GM12878 (cell line): Measurements from ENCODE around the gene VSX2. TPM values are rescaled to one million over a fixed set of nuclear protein-coding genes. Genes with fewer than 3 reads are reported as not detected.

Source experiments
- ATAC-seq: fragments of 200-7000 bp; cut with Tn5 transposase; 3 replicates; pipeline ENCODE4 v1.9.1; 2020; ENCODE audit warnings: mild to moderate bottlenecking, moderate library complexity
- BruUV-seq: library from RNA; stranded (reverse); fragments of 400-500 nt; replicated peaks from 2 replicates; lab custom pipeline; 2021; lab: Mats Ljungman, UMichigan
- CTCF ChIA-PET: fragments of 300-600 bp; sonication (Branson Sonifier 250); formaldehyde crosslinking; extraction: SDS; loops from one replicate; lab custom pipeline; 2021; ENCODE audit warnings: inconsistent platforms; lab: Yijun Ruan, JAX
- POLR2A ChIA-PET: fragments of 350-600 bp; formaldehyde crosslinking; extraction: SDS; loops from one replicate; lab custom pipeline; 2021; ENCODE audit warnings: inconsistent platforms; lab: Charles Lee
- RAD21 ChIA-PET: fragments of 300-600 bp; sonication (Branson Sonifier 250); formaldehyde crosslinking; loops from one replicate; lab custom pipeline; 2023; ENCODE audit warnings: antibody characterized with exemption; ENCODE audit not compliant: unreplicated experiment; lab: Charles Lee
- SMC1A ChIA-PET: fragments of 300-600 bp; sonication (Branson Sonifier 250); formaldehyde crosslinking; loops from one replicate; lab custom pipeline; 2023; ENCODE audit not compliant: unreplicated experiment, uncharacterized antibody; lab: Charles Lee
- DNase-seq: peaks from one replicate; pipeline ENCODE4 v3.0.0-alpha.2; 2011; ENCODE audit warnings: low read depth, low spot score
- FAIRE-seq: peaks from 3 replicates; lab custom pipeline; 2011; peaks lifted over from hg19 to GRCh38; lab: Jason Lieb, UNC
- H2AFZ ChIP-seq: 2 replicates; pipeline ENCODE4 v1.6.0; 2011; ENCODE audit warnings: low read depth, low read length, control low read depth; ENCODE audit not compliant: control insufficient read depth
- H3K27ac ChIP-seq: 2 replicates; pipeline ENCODE4 v1.5.1; 2011; ENCODE audit warnings: control low read depth; ENCODE audit not compliant: control insufficient read depth, insufficient read depth
- H3K27me3 ChIP-seq, 2 experiments: replicated peaks in 1 of 2; 2 replicates each; pipeline versions ENCODE4 v1.6.0 to v1.6.1; 2011; ENCODE audit warnings: low read length in 1 of 2; ENCODE audit not compliant: control insufficient read depth in 2 of 2, insufficient read depth in 2 of 2
- H3K36me3 ChIP-seq, 2 experiments: 2 replicates each; pipeline ENCODE4 v1.5.1; 2011; ENCODE audit warnings: low read length in 1 of 2; ENCODE audit not compliant: control insufficient read depth in 2 of 2, insufficient read depth in 2 of 2
- H3K4me1 ChIP-seq: 2 replicates; pipeline ENCODE4 v1.6.1; 2011; ENCODE audit warnings: mild to moderate bottlenecking, low read length, moderate library complexity, mixed read lengths; ENCODE audit not compliant: control insufficient read depth, insufficient read depth
- H3K4me2 ChIP-seq: 2 replicates; pipeline ENCODE4 v1.6.0; 2011; ENCODE audit warnings: control low read depth; ENCODE audit not compliant: control insufficient read depth, insufficient read depth
- H3K4me3 ChIP-seq: fragments of 200-600 bp; sonication (generic); 2 replicates; pipeline ENCODE4 v1.5.1; 2016
- H3K79me2 ChIP-seq: 2 replicates; pipeline ENCODE4 v1.6.0; 2011; ENCODE audit warnings: low read length; ENCODE audit not compliant: control insufficient read depth, insufficient read depth
- H3K9ac ChIP-seq: 2 replicates; pipeline ENCODE4 v1.8.0; 2011; ENCODE audit warnings: low read length, control low read depth, mixed read lengths; ENCODE audit not compliant: control insufficient read depth, insufficient read depth
- H3K9me3 ChIP-seq: replicated peaks from 3 replicates; pipeline ENCODE4 v1.5.1; 2011; ENCODE audit warnings: mild to moderate bottlenecking, low read length; ENCODE audit not compliant: control insufficient read depth, insufficient read depth
- H4K20me1 ChIP-seq: 2 replicates; pipeline ENCODE4 v1.6.0; 2011; ENCODE audit not compliant: control insufficient read depth, insufficient read depth
- BACH1 ChIP-seq: fragments of 450-650 bp; IDR thresholded peaks from 2 replicates; pipeline ENCODE4 v1.6.1; 2017; ENCODE audit warnings: mild to moderate bottlenecking, borderline replicate concordance
- CHD2 ChIP-seq: IDR thresholded peaks from 2 replicates; pipeline ENCODE4 v1.6.1; 2011; ENCODE audit warnings: low read depth, low read length, improper control_type of control experiment, borderline replicate concordance
- CREM ChIP-seq: IDR thresholded peaks from 2 replicates; pipeline ENCODE4 v1.6.1; 2014; ENCODE audit warnings: antibody characterized with exemption, low read depth
- JUND ChIP-seq: IDR thresholded peaks from 2 replicates; pipeline ENCODE4 v1.6.1; 2012; ENCODE audit warnings: low read depth, mild to moderate bottlenecking, low read length, improper control_type of control experiment, moderate library complexity
- LARP7 ChIP-seq: fragments of 450-650 bp; IDR thresholded peaks from 2 replicates; pipeline ENCODE4 v1.6.1; 2017; ENCODE audit warnings: mild to moderate bottlenecking
- NKRF ChIP-seq: fragments of 450-650 bp; conservative IDR thresholded peaks from 2 replicates; pipeline ENCODE4 v1.6.1; 2017; ENCODE audit warnings: mild to moderate bottlenecking, moderate library complexity
- SPI1 ChIP-seq: IDR thresholded peaks from 2 replicates; pipeline ENCODE4 v1.6.1; 2011; ENCODE audit warnings: low read depth, mild to moderate bottlenecking, low read length, moderate library complexity, borderline replicate concordance; ENCODE audit not compliant: insufficient read depth
- SRF ChIP-seq, 2 experiments: IDR thresholded peaks; 2 replicates each; pipeline ENCODE4 v1.6.1; 2011; ENCODE audit warnings: low read depth in 2 of 2, low read length in 2 of 2, mild to moderate bottlenecking in 1 of 2, moderate library complexity in 1 of 2
- TCF7 ChIP-seq: IDR thresholded peaks from 2 replicates; pipeline ENCODE4 v1.6.1; 2014; ENCODE audit warnings: antibody characterized with exemption, borderline replicate concordance
- ZNF384 ChIP-seq: IDR thresholded peaks from 2 replicates; pipeline ENCODE4 v1.6.1; 2012; ENCODE audit warnings: low read depth, mild to moderate bottlenecking, low read length, improper control_type of control experiment, borderline replicate concordance
- WGBS: methylation state at CpG from one replicate; pipeline ENCODE4 v1.1.6; 2016; ENCODE audit warnings: low lambda C conversion rate; ENCODE audit not compliant: insufficient replicate concordance, insufficient coverage; ENCODE audit errors: missing lambda C conversion rate; 5-methylcytosine and 5-hydroxymethylcytosine counted together
- in situ Hi-C: fragments of 300-500 bp; cut with MboI; formaldehyde crosslinking; loops from 9 replicates; pipeline ENCODE4 v1.14.3; 2018; ENCODE audit warnings: mixed read lengths
- intact Hi-C: fragments of 100-400 bp; cut with micrococcal nuclease; formaldehyde crosslinking; loops from one replicate; pipeline ENCODE4 v1.14.2; 2022; ENCODE audit not compliant: unreplicated experiment
- polyA plus RNA-seq, 11 experiments: library from polyadenylated mRNA; depleted of rRNA in 4 of 11; unstranded in 6 of 11; stranded (reverse) in 5 of 11; fragments of >200 nt; fragmentation: Nextera tagmentation in 4 of 11; fragmentation: Illumina TruSeq in 1 of 11; extraction: Ambion mirVana in 4 of 11; extraction: Trizol in 1 of 11; gene quantifications; 1 replicate in 1 of 11; 2 replicates in 10 of 11; pipeline versions ENCODE4 v1.2.1 to v1.2.3, GENCODE V29; 2011 to 2016; ENCODE audit warnings: inconsistent platforms in 2 of 11, missing spikeins in 2 of 11, low read depth in 1 of 11
- total RNA-seq, 4 experiments: library from RNA; depleted of rRNA in 3 of 4; stranded (reverse); fragments of >200 nt in 3 of 4; fragmentation: Illumina TruSeq in 1 of 4; extraction: Trizol in 1 of 4; gene quantifications; 2 replicates each; pipeline versions ENCODE4 v1.2.1 to v1.2.3, GENCODE V29; 2013 to 2021
- TF ChIP-seq, protein P1 (sequence below): fragments of 450-650 bp; IDR thresholded peaks from 2 replicates; pipeline ENCODE4 v1.6.1; 2016; ENCODE audit warnings: mild to moderate bottlenecking
- TF ChIP-seq, protein P2 (sequence below): IDR thresholded peaks from 2 replicates; pipeline ENCODE4 v1.6.1; 2012; ENCODE audit warnings: low read depth, low read length, improper control_type of control experiment

The VSX2 gene
- total and polyA plus RNA-seq, 10 of the 15 experiments (the other 5 are each of a cell fraction or from before 2014, with no cell fraction given), result 0.04 to 0.05 TPM; not detected in 8

DNA sequence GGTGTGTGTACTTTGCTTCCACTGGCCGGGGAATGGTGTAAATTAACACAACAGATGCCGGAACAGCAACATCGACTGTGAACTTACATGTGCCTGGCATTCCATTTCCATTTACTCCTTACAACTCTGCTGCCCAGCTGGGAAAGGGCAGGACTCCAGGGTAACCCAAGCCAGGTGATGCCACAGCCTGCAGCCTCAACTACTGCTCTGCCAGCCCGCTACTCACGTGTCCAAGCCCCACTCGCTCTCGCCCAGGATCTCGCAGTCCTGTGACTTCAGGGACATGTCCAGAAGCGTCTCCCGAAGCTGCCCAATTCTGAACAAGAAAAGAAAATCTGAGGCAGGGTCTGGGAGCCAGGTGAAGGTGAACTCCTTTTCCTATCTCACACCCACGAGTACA lies 52.8 kb downstream of the VSX2 start:
- ChIA-PET RAD21 (no interaction called here), SMC1A (no interaction called here), CTCF (interaction anchor here (0.6 kb wide), 1 partner anchor 8 kb away, joined by 3 read pairs; no protein-coding TSS in a partner anchor), POLR2A (no interaction called here)
- intact Hi-C loops, result no loop called here
- no peak for FAIRE-seq
- Histone ChIP-seq H3K36me3 (peaks cover 10 to 13% of the 10 kb centered on the region in 2 experiments; a peak in 3 of 4 replicates), H4K20me1 (no peaks in the 10 kb centered on the region), H3K27me3 (no peaks in the 10 kb centered on the region), H3K4me2 (no peak overlapping the region), H3K9ac (no peak overlapping the region), H3K79me2 (no peaks in the 10 kb centered on the region), H3K27ac (no peak overlapping the region), H2AFZ (no peak overlapping the region), H3K4me3 (no peak overlapping the region), H3K4me1 (no peaks in the 10 kb centered on the region), H3K9me3 (no peaks in the 10 kb centered on the region)
- TF ChIP-seq NKRF (no peak), BACH1 (no peak), JUND (no peak)
- no peak for DNase-seq
- in situ Hi-C loops, result no loop called here
- ATAC-seq, result no peak
- BruUV-seq, result no TSS peak
- WGBS, result 97% methylated on average over 11 of the region's 11 CpGs

- Histone ChIP-seq H3K36me3 (peaks cover 10 to 12% of the 10 kb centered on the region in 2 experiments; a peak in 3 of 4 replicates), H3K9ac (no peak overlapping the region), H2AFZ (no peak overlapping the region), H3K4me3 (no peak overlapping the region), H3K27me3 (no peaks in the 10 kb centered on the region), H3K9me3 (no peaks in the 10 kb centered on the region), H3K27ac (no peak overlapping the region), H4K20me1 (no peaks in the 10 kb centered on the region), H3K4me2 (no peak overlapping the region), H3K4me1 (no peaks in the 10 kb centered on the region), H3K79me2 (no peaks in the 10 kb centered on the region)
- RAD21 ChIA-PET, result no interaction called here
- FAIRE-seq (no peak), DNase-seq (no peak), ATAC-seq (no peak)
- in situ Hi-C loops, result no loop called here
- SMC1A ChIA-PET, result interaction anchor here (0.7 kb wide), 1 partner anchor 196 kb away, joined by 3 read pairs; no protein-coding TSS in a partner anchor
- 94% methylated on average over 2 of the region's 2 CpGs for WGBS
- CTCF ChIA-PET, result interaction anchor here (0.6 to 1.6 kb wide), 5 partner anchors 11 to 358 kb away, joined by 3 to 4 read pairs (median 3); no protein-coding TSS in a partner anchor
- POLR2A ChIA-PET, result no interaction called here
- intact Hi-C loops, result no loop called here
- no TSS peak for BruUV-seq
- TF ChIP-seq CHD2 (no peak), LARP7 (no peak), CREM (no peak), ZNF384 (no peak), SPI1 (no peak), SRF (IDR thresholded peaks at IDR 0.05; ENCODE audit: low read depth in 2 of 2, low read length in 2 of 2) (no peak), TCF7 (no peak)
- TF ChIP-seq, protein P1, sequence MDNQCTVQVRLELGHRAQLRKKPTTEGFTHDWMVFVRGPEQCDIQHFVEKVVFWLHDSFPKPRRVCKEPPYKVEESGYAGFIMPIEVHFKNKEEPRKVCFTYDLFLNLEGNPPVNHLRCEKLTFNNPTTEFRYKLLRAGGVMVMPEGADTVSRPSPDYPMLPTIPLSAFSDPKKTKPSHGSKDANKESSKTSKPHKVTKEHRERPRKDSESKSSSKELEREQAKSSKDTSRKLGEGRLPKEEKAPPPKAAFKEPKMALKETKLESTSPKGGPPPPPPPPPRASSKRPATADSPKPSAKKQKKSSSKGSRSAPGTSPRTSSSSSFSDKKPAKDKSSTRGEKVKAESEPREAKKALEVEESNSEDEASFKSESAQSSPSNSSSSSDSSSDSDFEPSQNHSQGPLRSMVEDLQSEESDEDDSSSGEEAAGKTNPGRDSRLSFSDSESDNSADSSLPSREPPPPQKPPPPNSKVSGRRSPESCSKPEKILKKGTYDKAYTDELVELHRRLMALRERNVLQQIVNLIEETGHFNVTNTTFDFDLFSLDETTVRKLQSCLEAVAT, result no peak
- TF ChIP-seq, protein P2, sequence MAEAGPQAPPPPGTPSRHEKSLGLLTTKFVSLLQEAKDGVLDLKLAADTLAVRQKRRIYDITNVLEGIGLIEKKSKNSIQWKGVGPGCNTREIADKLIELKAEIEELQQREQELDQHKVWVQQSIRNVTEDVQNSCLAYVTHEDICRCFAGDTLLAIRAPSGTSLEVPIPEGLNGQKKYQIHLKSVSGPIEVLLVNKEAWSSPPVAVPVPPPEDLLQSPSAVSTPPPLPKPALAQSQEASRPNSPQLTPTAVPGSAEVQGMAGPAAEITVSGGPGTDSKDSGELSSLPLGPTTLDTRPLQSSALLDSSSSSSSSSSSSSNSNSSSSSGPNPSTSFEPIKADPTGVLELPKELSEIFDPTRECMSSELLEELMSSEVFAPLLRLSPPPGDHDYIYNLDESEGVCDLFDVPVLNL, result no peak
Observed at GRCh38 chr14:74293606-74294005, 54.4 kb downstream of the VSX2 start.
